Measurements from ENCODE around the gene UQCRHL. TPM values are rescaled to one million over a fixed set of nuclear protein-coding genes. Genes with fewer than 3 reads are reported as not detected.
"Not testable (repeated sequence)": the region's sequence is repeated elsewhere in the genome, so short reads cannot be mapped to it uniquely, and the experiment has no call there.

Gene UQCRHL
- total RNA-seq = 1 to 10 TPM in 2 of 9 donors, under 1 TPM in 7; 0.24 to 6.0 (median 0.74) TPM
- 1 to 10 TPM; 1.2 to 4.5 (median 2.3) TPM for polyA plus RNA-seq
- long read RNA-seq, donor 1, partial matches to known transcripts = 0 of 4 reads
- long read RNA-seq, donor 1, other reads (novel, unspliced or antisense) = 0 of 4 reads
- long read RNA-seq, donor 2, partial matches to known transcripts = 0 of 4 reads
- long read RNA-seq, donor 2, other reads (novel, unspliced or antisense) = 0 of 4 reads
- long read RNA-seq, donor 3, transcript UQCRHL-201 (1 exons, 2,180 nt) = major isoform, 5 of 5 reads
- long read RNA-seq, donor 3, partial matches to known transcripts = 0 of 5 reads
- long read RNA-seq, donor 3, other reads (novel, unspliced or antisense) = 0 of 5 reads
- long read RNA-seq, donor 4 = 0 reads
- long read RNA-seq, donor 5 = 0 reads
- long read RNA-seq, donor 6 = 0 reads
- long read RNA-seq, donor 7, partial matches to known transcripts = 0 of 4 reads
- long read RNA-seq, donor 7, other reads (novel, unspliced or antisense) = 0 of 4 reads
- long read RNA-seq, donor 8, transcript UQCRHL-201 (1 exons, 2,180 nt) = major isoform, 6 of 6 reads
- long read RNA-seq, donor 8, partial matches to known transcripts = 0 of 6 reads
- long read RNA-seq, donor 8, other reads (novel, unspliced or antisense) = 0 of 6 reads
- long read RNA-seq, donor 9, transcript UQCRHL-201 (1 exons, 2,180 nt) = major isoform, 5 of 5 reads
- long read RNA-seq, donor 9, partial matches to known transcripts = 0 of 5 reads
- long read RNA-seq, donor 9, other reads (novel, unspliced or antisense) = 0 of 5 reads
- long read RNA-seq, donor 10, partial matches to known transcripts = 0 of 1 reads
- long read RNA-seq, donor 10, other reads (novel, unspliced or antisense) = 0 of 1 reads

DNA sequence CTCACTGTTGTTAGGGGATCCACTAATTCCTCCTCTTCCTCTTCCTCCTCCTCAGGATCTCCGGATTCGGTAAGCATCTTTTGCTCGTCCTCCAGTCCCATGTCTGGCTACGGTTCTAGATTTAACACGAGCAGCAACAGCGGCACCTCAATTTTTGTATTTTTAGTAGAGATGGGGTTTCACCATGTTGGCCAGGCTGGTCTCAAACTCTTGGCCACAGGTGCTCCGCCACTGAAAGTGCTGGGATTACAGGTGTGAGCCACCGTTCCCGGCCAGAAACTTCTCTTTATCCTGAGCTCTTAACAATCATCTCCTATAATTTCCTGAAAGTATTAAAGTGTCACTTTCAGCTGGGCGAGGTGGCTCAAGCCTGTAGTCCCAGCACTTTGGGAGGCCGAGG lies at the start of gene UQCRHL:
UQCRHL (minus strand) TSS at position 101 of the 400 bp plus-strand sequence; CDS start at position 101, 0 bp downstream.
- H3K4me1 ChIP-seq (replicated peaks in 1 of 2); H3K27ac ChIP-seq; H3K27me3 ChIP-seq; H3K9me3 ChIP-seq (replicated peaks in 1 of 3); intact Hi-C loops (cut with DNase I); DNase-seq; H3K4me3 ChIP-seq; H3K36me3 ChIP-seq (replicated peaks in 1 of 2): not testable (repeated sequence)
- 89 to 92% (median 91%) methylated on average over 11 of the region's 11 CpGs for WGBS, 4 donors

- no peak for TF ChIP-seq POLR2A (IDR thresholded peaks at IDR 0.05)
- TF ChIP-seq, protein P1, sequence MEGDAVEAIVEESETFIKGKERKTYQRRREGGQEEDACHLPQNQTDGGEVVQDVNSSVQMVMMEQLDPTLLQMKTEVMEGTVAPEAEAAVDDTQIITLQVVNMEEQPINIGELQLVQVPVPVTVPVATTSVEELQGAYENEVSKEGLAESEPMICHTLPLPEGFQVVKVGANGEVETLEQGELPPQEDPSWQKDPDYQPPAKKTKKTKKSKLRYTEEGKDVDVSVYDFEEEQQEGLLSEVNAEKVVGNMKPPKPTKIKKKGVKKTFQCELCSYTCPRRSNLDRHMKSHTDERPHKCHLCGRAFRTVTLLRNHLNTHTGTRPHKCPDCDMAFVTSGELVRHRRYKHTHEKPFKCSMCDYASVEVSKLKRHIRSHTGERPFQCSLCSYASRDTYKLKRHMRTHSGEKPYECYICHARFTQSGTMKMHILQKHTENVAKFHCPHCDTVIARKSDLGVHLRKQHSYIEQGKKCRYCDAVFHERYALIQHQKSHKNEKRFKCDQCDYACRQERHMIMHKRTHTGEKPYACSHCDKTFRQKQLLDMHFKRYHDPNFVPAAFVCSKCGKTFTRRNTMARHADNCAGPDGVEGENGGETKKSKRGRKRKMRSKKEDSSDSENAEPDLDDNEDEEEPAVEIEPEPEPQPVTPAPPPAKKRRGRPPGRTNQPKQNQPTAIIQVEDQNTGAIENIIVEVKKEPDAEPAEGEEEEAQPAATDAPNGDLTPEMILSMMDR (IDR thresholded peaks at IDR 0.05) = no peak
- intact Hi-C loops (cut with DNase I) = no loop called here
- H3K27me3 ChIP-seq = no peaks in the 10 kb centered on the region
- H3K36me3 ChIP-seq (replicated peaks in 1 of 2) = no peaks in the 10 kb centered on the region
- peaks cover 25 to 31% of the 10 kb centered on the region in 2 donors for H3K4me1 ChIP-seq (replicated peaks in 1 of 2)
- peak in 2 of 7 donors; percentile 5 to 35 for DNase-seq
- H3K9me3 ChIP-seq (replicated peaks in 1 of 3) = no peaks in the 10 kb centered on the region
- no peak overlapping the region for H3K4me3 ChIP-seq
- no peak overlapping the region for H3K27ac ChIP-seq
- WGBS, 4 donors = 85 to 94% (median 91%) methylated on average over 5 of the region's 5 CpGs
These were observed 49.4 kb upstream of the UQCRHL start for GRCh38 chr1:15856888-15857287.

DNA sequence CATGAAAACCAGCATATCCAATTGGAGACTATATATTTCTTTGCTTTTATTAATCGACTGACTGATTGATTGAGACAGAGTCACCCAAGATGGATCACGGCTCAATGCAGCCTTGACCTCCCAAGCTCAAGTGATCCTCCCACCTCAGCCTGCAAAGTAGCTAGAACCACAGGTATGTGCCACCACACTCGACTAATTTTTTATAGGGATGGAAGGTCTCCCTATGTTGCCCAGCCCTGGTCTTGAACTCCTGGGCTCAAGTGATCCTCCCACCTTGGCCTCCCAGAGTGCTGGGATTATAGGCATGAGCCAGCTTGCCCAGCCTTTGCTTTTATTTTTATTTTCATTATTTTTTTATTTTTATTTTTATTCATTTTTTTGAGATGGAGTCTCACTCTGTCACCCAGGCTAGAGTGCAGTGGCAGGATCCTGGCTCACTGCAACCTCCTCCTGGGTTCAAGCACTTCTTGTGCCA lies 45.4 kb upstream of the UQCRHL start:
- H3K36me3 ChIP-seq (replicated peaks in 1 of 2) = no peaks in the 10 kb centered on the region
- no peak overlapping the region for H3K4me3 ChIP-seq
- DNase-seq = peak in 2 of 7 donors; percentile 7 to 11
- intact Hi-C loops (cut with DNase I) = no loop called here
- TF ChIP-seq, protein P1 (IDR thresholded peaks at IDR 0.05) = no peak
- no peaks in the 10 kb centered on the region for H3K9me3 ChIP-seq (replicated peaks in 1 of 3)
- H3K27ac ChIP-seq = no peak overlapping the region
- H3K27me3 ChIP-seq = no peaks in the 10 kb centered on the region
- H3K4me1 ChIP-seq (replicated peaks in 1 of 2) = peaks cover 34 to 53% of the 10 kb centered on the region in 2 donors
- WGBS, 4 donors = 52 to 64% (median 57%) methylated on average over 3 of the region's 3 CpGs

GRCh38 chr1:15852036-15852827 lies 44.8 kb upstream of the UQCRHL start:
- H3K9me3 ChIP-seq (replicated peaks in 1 of 3) = no peaks in the 10 kb centered on the region
- intact Hi-C loops (cut with DNase I) = no loop called here
- no peaks in the 10 kb centered on the region for H3K27me3 ChIP-seq
- DNase-seq = peak in 1 of 7 donors; percentile 3
- H3K4me1 ChIP-seq (replicated peaks in 1 of 2) = peaks cover 34 to 53% of the 10 kb centered on the region in 2 donors
- H3K36me3 ChIP-seq (replicated peaks in 1 of 2) = no peaks in the 10 kb centered on the region
- no peak for TF ChIP-seq POLR2A (IDR thresholded peaks at IDR 0.05)
- TF ChIP-seq, protein P1 (IDR thresholded peaks at IDR 0.05) = no peak
- H3K27ac ChIP-seq = peak overlapping the region in 2 of 5 donors; percentile 30 to 97
- no peak overlapping the region for H3K4me3 ChIP-seq
- 38 to 50% (median 40%) methylated on average over 6 of the region's 6 CpGs for WGBS, 4 donors
